ENCODE results near the gene PLS3.
A peak's percentile ranks its signal among the peaks of the same experiment; 100 is the strongest.

PLS3 gene

GRCh38 chrX:115687595-115687994, 126.6 kb downstream of the PLS3 start:
- no peak overlapping the region for H3K4me3 ChIP-seq (IDR thresholded peaks at IDR 0.05; ENCODE audit: insufficient read depth, low read depth, low read length)
- no peak overlapping the region for H3K4me2 ChIP-seq
- no peak overlapping the region for H3K9ac ChIP-seq
- H2AFZ ChIP-seq (ENCODE audit: low read depth) = no peak overlapping the region
- peaks cover 7% of the 10 kb centered on the region for H3K4me1 ChIP-seq (ENCODE audit: low read depth, poor library complexity, severe bottlenecking)
- no peaks in the 10 kb centered on the region for H4K20me1 ChIP-seq (ENCODE audit: insufficient read depth)
- TF ChIP-seq CTCF (conservative IDR thresholded peaks at IDR 0.05; ENCODE audit: low read depth, low read length) = no peak
- H3K36me3 ChIP-seq (ENCODE audit: insufficient read depth) = no peaks in the 10 kb centered on the region
- H3K27ac ChIP-seq = no peak overlapping the region
- no peaks in the 10 kb centered on the region for H3K79me2 ChIP-seq (ENCODE audit: insufficient read depth, low read depth)
- no peaks in the 10 kb centered on the region for H3K27me3 ChIP-seq (ENCODE audit: insufficient read depth, low read depth)

GRCh38 chrX:115689931-115690330, 129.0 kb downstream of the PLS3 start:
- Histone ChIP-seq H3K36me3 (ENCODE audit: insufficient read depth) (no peaks in the 10 kb centered on the region), H3K4me2 (no peak overlapping the region), H3K27ac (no peak overlapping the region), H3K27me3 (ENCODE audit: insufficient read depth, low read depth) (no peaks in the 10 kb centered on the region), H2AFZ (ENCODE audit: low read depth) (peak overlapping the region; percentile 10; the same call in 1 of the 2 replicates), H4K20me1 (ENCODE audit: insufficient read depth) (no peaks in the 10 kb centered on the region), H3K4me1 (ENCODE audit: low read depth, poor library complexity, severe bottlenecking) (peaks cover 7% of the 10 kb centered on the region), H3K79me2 (ENCODE audit: insufficient read depth, low read depth) (no peaks in the 10 kb centered on the region), H3K4me3 (IDR thresholded peaks at IDR 0.05; ENCODE audit: insufficient read depth, low read depth, low read length) (no peak overlapping the region), H3K9ac (no peak overlapping the region)
- TF ChIP-seq CTCF (conservative IDR thresholded peaks at IDR 0.05; ENCODE audit: low read depth, low read length) = no peak

GRCh38 chrX:115690511-115691216, 129.7 kb downstream of the PLS3 start:
- H3K4me2 ChIP-seq = no peak overlapping the region
- H3K27me3 ChIP-seq (ENCODE audit: insufficient read depth, low read depth) = no peaks in the 10 kb centered on the region
- no peak overlapping the region for H3K4me3 ChIP-seq (IDR thresholded peaks at IDR 0.05; ENCODE audit: insufficient read depth, low read depth, low read length)
- peaks cover 7% of the 10 kb centered on the region for H3K4me1 ChIP-seq (ENCODE audit: low read depth, poor library complexity, severe bottlenecking)
- H3K9ac ChIP-seq = no peak overlapping the region
- H2AFZ ChIP-seq (ENCODE audit: low read depth) = peak overlapping the region; percentile 10; the same call in 1 of the 2 replicates
- H3K36me3 ChIP-seq (ENCODE audit: insufficient read depth) = no peaks in the 10 kb centered on the region
- no peaks in the 10 kb centered on the region for H3K79me2 ChIP-seq (ENCODE audit: insufficient read depth, low read depth)
- peak; percentile 83 for TF ChIP-seq CTCF (conservative IDR thresholded peaks at IDR 0.05; ENCODE audit: low read depth, low read length)
- H4K20me1 ChIP-seq (ENCODE audit: insufficient read depth) = no peaks in the 10 kb centered on the region
- no peak overlapping the region for H3K27ac ChIP-seq

GRCh38 chrX:115693476-115693875, 132.5 kb downstream of the PLS3 start:
- no peak overlapping the region for H3K27ac ChIP-seq

More at GRCh38 chrX:115693476-115693875, 132.5 kb downstream of the PLS3 start:
- Histone ChIP-seq H3K4me1 (ENCODE audit: low read depth, poor library complexity, severe bottlenecking) (peaks cover 7% of the 10 kb centered on the region), H2AFZ (ENCODE audit: low read depth) (no peak overlapping the region), H3K9ac (no peak overlapping the region), H3K27me3 (ENCODE audit: insufficient read depth, low read depth) (no peaks in the 10 kb centered on the region), H3K36me3 (ENCODE audit: insufficient read depth) (no peaks in the 10 kb centered on the region), H3K79me2 (ENCODE audit: insufficient read depth, low read depth) (no peaks in the 10 kb centered on the region), H4K20me1 (ENCODE audit: insufficient read depth) (no peaks in the 10 kb centered on the region), H3K4me2 (no peak overlapping the region), H3K4me3 (IDR thresholded peaks at IDR 0.05; ENCODE audit: insufficient read depth, low read depth, low read length) (no peak overlapping the region)
- no peak for TF ChIP-seq CTCF (conservative IDR thresholded peaks at IDR 0.05; ENCODE audit: low read depth, low read length)
